HG03575 (cell line): ENCODE measurements around the gene GJA10.

ENCODE experiments used
- ATAC-seq: cut with Tn5 transposase; IDR thresholded peaks from one replicate; pipeline ENCODE4 v1.9.1; 2021; ENCODE audit not compliant: unreplicated experiment, insufficient number of reproducible peaks, low FRiP score; ENCODE audit errors: extremely low read depth

Gene GJA10

DNA sequence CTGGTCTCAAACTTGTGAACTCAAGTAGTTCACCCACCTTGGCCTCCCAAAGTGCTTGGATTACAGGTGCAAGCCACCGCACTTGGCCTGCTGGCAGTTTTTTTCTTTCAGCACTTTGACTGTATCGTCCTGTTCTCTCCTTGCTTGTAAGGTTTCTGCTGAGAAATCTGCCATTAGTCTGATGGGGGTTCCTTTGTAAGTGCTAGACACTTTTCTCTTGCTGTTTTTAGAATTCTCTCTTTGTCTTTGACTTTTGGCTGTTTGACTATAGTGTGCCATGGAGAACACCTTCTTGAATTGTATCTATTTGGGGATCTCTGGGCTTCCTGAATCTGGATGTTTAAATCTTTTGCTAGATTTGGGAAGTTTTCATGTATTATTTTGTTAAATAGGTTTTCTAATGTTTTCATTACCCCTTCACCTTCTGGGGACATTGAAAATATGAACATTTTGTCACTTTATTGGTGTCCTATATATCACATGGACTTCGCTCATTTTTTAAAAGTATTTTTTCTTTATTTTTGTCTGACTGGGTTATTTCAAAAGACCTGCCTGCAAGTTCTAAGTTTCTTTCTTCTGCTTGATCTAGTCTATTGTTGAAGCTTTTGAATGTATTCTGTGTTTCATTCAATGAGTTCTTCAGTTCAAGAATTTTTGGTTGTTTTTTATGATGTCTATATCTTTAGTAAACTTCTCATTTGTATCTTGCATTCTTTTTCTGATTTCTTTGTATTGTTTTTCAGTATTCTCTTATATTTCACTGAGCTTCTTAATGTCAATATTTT lies 22.1 kb downstream of the GJA10 start:
- ATAC-seq, result no peak

DNA sequence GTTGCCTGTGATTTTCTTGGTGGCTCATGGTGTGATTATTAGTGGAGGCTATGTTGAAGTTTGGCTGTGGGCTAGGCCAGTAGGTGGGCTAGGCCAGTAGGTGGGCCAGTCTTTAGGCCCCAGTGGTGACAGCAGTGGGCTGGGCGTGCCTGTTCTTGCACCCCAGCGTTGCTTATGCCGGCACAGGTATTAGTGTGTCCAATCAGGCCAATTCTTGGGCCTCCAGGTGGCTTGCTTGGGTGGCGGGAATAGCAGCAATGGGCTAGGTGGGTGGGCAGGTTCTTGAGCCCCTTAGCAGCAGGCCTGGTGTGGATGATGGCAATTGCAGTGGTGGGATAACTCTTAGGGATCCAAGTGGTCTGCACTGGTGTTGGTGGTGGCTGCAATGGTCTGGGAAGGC lies 22.9 kb downstream of the GJA10 start:
- no peak for ATAC-seq

DNA sequence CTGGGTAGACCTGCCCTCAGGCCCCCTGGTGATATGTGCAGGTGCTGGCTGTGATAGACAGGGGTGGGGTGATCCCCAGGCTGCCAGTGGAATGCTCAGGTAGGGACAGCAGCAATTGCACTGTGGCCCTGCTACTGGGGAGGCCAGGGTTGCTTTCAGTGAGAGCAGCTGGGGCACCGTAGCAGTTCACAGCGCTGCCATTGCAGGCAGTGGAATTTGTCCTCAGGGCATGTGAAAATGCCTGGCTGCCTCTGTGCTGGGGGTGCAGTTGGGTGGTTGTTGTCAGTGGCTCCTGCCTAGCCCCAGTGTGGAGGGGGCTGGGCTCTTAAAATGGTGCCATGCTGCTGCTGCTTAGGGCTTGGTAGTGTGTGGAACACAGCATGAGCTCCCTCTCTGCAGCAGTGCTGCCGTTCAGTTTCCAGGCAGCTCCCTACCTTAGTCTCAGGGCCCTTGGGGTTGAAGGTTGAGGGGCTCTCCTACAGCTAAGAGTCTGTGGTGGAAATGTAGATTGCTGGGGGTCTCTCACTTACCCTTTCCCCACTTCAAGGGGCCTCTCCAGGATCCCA lies 23.6 kb downstream of the GJA10 start:
- no peak for ATAC-seq

DNA sequence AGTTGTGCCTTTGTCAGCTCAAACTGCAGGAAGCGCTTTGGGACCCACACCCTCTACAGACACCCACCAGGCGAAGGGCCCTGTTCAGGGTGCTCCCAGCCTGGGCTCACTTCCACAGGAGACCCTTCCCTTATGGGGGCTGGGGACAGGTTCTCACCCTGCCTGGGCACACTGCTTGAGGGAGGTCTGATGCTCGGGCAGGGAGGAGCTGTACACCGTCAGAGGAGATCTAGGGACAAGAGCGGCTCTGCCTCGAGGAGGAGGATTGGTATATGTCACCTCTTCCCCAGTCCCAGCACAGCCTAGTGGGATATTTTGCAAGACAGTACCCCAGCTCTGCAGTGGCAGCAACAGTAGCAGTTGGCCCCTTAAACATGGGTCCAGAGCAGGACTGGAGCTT lies 26.9 kb downstream of the GJA10 start:
- ATAC-seq, result no peak

DNA sequence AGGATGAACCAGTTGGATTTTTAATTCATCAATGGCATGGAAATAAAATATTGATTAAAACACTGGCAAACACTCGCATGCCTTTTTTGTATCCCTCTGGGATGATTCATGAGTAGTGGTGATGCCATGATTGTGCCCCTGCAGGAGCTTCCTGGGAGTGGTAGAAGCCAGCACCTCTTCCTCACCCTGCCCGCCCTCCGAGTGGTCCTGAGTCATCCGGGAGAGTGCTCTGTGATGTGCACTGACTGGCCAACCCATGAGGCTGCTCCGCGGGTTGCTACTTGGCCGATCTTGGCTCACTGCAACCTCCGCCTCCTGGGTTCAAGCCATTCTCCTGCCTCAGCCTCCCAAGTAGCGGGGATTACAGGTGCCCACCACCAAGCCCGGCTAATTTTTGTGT lies 27.4 kb downstream of the GJA10 start:
- ATAC-seq, result no peak

DNA sequence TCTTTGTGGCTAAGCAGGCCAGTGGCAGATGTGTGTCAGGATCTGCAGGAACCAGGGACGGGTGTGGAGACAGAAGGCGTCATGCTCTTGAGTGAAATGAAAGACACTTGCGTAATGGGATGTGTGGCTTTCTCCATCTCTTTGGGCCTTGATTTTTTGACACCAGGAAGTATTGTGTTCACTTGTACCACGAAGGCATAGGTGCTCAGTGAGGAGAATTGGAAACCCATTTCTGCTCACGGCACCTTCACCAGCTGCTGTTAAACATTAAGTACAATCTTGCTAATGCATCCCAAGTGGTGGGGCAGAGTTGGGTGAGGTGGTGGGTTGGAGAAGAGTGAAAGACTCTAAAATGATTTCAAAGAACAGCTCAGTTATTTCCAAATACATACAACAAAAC lies 30.0 kb downstream of the GJA10 start:
- ATAC-seq, result no peak

DNA sequence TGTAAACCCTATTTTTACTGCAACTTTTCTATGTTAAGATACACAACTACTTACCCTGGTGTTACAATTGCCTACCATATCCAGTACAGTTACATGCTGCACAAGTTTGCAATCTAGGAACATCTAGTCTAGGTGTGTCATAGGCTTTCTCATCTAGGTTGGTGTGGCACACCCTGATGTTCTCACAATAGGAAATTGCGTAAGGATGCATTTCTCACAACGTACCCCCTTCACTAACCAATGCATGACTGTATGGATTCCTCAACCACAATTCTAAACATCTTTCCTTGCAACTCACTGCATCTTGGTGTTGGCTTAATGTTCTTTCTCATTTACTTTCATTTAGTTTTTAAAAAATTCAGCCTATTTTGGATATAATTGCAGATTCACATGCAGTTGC lies 31.6 kb downstream of the GJA10 start:
- no peak for ATAC-seq

DNA sequence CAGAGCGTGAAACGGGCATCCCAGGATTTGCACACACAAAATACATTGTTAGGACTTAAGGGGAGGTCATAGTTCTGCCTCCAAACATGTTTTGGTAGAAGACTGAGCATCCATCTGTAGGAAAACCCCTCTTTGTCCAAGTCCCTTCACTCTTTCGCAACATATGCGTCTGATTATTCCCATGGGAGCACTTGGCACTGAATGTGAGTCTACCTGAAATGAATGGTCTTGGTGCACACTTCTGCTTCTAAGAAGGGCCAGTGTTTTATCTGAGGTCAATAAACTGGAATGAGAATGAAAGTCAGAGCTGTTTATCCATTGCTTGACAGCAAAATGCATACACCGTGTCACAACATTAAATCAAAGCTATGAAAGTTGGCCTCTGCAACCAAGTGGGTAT lies 33.0 kb downstream of the GJA10 start:
- ATAC-seq, result no peak

DNA sequence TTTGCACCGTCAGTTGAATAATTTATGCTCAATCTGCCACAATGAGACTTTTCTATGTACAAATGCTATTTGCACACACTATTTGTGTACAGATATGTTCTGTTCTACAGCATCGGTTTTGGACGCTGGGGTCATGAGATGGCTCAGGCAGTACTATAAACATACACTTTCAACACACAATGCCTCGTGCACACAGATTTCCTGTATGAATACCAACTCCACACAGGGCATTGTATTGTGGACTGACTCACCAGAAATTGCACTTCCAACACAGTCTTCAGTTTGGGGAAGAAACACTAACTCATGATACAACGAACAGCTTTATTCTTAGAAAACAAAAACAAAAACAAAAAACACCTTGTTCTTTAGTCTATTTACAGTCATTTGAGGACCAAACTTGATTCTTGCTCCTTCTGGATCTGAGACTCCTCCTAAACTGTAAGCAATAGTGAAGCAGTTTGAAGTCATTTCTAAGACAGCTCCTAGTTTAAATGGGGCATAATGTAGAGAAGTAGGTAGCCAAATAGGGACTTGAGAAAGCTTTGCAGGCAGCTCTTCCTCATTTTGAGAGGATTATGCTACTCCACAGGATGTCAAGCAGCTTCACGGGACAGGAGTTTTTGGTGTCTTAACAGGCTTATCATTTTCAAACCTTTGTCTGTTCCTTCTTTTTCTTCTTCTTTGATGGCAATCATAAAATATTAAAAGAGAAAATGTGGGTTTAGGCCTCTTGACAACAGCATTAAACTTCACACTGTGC lies 33.7 kb downstream of the GJA10 start:
- ATAC-seq, result no peak

DNA sequence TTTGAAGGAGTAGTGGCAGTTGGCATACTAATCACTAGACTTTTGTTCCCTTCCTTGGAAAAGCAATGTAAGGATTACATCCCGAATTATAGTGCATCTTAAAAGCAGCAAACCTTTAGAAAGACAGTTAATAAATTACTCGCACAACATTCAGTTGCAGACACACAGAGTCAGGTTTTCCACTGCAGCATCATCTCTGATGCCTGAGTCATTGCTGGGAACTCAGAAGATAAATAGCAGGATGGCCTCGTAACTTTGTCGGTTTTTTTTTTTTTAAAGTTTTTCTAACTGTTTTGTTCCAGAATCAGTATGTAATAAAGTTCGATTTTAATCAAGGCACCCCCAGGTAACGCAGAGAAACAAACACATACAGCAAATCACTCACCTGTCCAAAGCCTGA lies 34.3 kb downstream of the GJA10 start:
- ATAC-seq, result no peak

DNA sequence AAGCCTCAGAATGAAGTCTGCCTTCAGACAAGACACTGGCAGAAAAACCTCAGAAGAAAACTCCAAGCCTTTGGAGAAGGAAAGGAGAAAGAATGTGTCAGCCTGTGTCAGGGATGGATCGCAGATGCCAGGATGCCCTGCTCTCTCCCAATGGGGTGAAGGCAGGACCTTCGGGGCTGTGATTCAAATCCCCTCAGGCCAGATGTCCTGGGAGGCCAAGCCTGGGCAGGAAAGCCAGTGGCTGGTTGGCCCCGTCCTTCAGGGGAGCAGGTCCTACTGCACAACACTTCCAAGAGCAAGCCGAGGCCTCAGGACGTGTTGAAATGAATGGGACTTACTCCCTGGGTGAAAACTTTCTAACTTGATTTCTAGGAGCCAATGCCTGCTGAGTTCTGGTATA lies 36.5 kb downstream of the GJA10 start:
- no peak for ATAC-seq

DNA sequence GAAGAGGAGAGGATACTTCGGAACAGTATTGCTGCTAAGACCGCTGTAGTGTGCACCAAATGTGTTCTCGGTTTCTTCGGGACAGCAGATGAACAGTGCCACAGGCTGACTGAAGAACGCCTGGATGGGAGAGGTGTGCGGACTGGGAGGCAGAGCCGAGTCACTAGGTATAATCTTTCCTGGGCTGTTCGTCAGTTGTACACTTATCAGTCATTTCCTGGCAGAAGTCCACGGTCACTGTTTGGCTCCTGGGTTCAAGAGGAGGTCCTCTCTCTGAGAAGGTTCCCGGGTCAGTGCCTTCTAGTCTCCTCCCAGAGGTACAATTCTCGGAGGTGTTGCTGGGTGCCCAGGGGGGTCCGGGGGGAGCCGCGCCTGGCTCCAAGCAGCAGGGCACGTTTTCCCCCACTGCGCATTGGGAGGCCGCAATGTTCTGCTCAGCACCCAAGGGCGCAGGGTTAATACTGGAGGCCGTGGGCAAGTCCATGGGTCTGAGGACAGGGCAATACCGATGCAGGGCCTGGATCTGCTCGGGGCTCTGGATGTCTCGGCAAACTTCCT lies 38.1 kb downstream of the GJA10 start:
- no peak for ATAC-seq

DNA sequence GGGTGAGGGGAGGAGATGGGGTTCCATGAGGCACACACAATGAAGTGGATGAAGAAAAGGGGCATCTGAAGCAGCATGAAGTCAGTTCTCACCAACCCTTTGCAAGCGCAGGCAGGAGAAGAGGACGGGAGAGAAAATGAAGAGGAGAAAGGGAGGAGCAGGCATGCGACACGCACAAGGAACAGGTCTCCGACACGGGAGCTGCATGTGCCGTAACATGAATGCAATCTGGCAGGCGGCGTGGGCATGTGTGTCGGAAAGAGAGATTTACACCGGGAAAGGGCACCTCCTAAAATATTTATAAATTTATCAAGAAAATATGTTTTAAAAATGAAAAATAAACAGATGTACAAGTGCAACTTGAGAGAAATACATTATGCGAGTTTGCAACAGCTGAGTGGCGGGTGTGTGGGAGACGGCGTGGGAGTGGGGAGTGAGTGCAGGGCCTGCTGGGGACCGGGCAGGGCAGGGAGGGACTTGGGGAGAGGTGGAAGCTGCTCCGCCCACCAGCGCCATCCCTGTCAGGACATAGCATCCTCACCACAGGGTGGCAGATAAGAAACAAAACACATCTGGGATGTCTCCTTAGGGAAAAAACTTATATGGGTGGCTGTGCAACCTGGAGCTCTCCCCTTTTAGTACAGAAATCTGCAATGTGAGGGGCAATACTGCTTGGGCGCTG lies 40.6 kb downstream of the GJA10 start:
- ATAC-seq, result no peak

DNA sequence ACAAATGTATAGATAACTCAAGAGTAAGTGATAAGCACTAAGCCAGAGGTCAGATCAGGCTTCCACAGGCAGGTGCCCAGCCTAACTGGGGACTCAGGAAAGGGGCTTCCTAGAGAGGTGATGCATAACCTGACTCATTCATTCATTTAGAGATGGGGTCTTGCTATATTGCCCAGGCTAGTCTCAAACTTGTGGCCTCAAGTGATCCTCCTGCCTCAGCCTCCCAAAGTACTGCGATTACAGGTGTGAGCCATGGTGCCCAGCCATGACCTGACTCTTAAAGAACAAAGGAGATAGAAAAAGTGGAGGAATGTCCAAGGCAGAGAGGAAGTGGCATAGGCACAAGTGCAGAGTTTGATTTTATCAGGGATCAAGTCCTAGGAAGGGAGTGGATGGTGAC lies 41.9 kb downstream of the GJA10 start:
- no peak for ATAC-seq

DNA sequence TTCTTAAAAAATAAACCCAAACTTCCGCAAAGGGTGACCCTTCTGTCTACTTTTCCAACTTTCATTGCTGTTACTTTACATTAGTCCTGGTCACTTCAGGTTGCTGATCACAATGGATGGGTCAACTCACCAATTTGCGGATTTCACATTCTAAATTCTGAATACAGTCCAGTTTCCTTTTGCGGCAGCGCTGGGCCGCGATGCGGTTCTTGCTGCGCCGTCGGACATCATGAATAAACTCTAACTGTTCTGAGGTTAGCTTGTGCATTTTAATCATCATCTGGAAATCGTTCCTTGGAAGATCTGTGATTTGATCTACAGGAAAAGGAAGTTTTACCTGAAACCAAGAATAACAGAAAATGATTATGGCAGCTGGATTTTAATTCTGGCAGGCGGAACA lies 43.7 kb downstream of the GJA10 start:
- no peak for ATAC-seq

DNA sequence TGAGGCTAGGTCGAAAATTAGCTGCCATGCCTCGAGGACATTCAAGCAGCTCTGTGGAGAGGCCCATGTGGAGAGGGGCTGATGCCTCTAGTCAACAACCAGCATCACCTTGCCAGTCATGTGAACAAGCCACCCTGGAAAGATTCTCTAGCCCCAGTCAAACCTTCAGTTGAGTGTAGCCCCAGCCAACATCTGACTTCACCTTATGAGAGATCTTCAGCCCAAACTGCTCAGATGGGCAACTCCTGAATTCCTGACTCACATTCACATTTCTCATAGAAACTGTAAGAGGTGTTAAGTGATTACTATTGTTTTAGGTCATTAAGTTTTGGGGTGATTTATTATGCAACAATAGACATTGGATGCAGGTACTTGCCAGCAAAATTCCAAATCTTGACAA lies 44.9 kb downstream of the GJA10 start:
- no peak for ATAC-seq

DNA sequence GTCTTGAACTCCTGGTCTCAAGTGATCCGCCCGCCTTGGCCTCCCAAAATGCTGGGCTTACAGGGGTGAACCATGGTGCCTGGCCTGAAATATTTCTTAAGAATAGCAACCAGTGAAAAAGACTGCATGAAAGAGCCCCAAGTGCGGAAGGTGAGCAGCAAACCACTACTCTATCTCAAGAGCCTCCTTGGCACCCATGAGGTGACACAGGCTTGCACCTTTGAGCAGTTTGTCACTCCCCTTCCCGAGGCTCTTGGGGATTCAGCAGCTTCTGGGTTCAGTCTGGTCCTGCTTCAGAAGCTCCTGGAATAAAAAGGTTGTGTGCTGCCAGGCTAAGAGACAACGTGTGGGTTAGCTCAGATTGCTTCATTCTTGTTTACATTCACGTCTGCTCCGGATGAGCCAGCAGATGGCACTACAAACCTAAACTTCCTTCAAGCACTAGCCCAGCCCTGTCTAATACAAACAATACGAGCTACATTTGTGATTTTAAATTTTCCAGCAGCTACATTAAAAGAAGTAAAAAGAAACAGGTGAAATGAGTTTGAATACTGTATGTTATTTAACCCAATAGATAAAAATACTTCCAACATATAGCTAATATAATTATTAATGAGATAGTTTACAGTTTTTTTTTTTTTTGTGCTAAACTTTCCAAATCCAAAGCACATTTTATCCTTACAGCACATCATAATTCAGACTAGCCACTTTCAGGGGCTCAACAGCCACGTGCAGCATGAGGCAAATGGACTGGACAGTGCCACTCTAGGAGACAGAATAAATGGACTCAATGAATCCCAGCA lies 46.2 kb downstream of the GJA10 start:
- no peak for ATAC-seq

DNA sequence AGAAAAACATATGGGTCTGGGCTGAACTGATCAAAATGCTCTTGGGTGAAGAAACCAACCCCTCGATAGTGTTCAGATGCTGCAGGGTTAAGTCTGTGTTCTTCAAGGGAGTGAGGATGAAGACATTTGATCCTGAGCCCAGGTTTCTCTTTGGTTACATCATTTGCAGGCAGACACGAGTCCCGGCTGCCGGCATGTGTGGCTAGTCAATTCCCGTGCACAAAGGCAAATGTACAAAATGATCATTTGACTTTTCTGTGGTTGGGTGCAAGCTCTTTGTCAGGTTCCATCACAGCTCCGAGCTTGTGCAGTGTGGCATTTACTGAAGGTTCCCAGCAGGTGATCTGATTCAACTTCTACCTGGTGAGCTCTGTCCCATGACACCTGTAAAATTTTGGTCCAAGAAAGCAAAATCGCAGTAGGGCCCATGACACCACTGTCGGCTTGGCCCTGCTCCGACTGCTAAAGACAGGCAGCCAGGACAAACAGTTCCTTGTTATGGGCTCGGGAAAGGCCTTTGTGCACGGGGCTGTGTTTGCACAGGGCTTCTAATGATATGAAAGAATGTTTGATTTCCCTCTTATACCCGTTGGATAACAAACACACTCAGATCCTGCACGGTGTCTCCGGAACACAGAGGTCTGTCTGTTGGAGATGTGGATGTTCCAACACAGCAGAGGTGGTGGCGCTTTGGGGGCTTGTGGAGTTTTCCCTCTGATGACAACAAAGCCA lies 46.9 kb downstream of the GJA10 start:
- ATAC-seq, result no peak
